Subcutaneous adipose tissue (tissue), 4 donors: Measurements from ENCODE around the gene SLAIN2. TPM values are rescaled to one million over a fixed set of nuclear protein-coding genes. Genes with fewer than 3 reads are reported as not detected.

ENCODE experiments used
- total RNA-seq, 4 donors: library from RNA; depleted of rRNA; stranded (reverse); fragments of >200 nt; gene quantifications; one replicate each; pipeline ENCODE4 v1.1.0, GENCODE V29; 2016
- TF ChIP-seq, protein P1 (sequence below): fragments of 450-650 bp; IDR thresholded peaks from one replicate; pipeline ENCODE4 v1.5.1; 2016; ENCODE audit warnings: low read depth, mild to moderate bottlenecking, control low read depth, antibody characterized with exemption, moderate library complexity

The SLAIN2 gene
- total RNA-seq, 4 donors from 2014 or later: 32.6 to 75.7 (median 59.4) TPM

DNA sequence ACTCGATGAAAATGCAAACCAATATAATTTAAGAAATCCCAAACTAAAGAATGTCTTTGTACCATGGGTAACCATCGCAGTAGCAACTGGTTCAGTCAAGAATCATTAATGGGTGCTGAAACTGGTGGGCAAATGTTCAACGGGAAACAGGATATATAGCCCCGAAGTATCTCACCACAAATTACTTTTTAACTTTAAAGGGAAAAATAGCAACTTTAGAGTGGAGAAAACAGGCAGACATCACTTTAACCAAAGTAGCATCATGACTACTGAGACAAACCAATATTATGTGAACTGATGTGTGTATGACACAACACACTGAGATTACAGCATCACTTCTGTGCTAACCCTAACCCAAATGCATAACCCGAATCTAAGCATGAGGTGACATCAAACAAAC, 33.8 kb upstream of the SLAIN2 start:
- TF ChIP-seq, protein P1, sequence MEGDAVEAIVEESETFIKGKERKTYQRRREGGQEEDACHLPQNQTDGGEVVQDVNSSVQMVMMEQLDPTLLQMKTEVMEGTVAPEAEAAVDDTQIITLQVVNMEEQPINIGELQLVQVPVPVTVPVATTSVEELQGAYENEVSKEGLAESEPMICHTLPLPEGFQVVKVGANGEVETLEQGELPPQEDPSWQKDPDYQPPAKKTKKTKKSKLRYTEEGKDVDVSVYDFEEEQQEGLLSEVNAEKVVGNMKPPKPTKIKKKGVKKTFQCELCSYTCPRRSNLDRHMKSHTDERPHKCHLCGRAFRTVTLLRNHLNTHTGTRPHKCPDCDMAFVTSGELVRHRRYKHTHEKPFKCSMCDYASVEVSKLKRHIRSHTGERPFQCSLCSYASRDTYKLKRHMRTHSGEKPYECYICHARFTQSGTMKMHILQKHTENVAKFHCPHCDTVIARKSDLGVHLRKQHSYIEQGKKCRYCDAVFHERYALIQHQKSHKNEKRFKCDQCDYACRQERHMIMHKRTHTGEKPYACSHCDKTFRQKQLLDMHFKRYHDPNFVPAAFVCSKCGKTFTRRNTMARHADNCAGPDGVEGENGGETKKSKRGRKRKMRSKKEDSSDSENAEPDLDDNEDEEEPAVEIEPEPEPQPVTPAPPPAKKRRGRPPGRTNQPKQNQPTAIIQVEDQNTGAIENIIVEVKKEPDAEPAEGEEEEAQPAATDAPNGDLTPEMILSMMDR: no peak

DNA sequence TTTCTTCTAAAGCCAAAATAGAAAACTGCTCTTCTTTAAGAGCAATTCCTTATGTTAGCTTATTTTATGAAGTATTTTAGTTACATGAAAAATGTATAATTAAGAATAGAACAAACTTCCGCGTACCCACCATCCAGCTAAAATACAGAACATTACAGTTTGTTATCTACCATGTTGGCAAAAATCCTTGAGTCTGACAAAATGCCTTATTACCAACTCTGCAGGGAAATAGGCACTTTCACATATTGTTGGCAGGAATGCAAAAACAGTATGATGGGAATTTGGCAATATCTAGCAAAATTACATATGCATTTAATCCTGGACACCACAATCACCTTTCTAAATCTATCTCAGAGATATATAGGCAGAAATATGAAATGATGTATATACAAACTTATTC, 32.4 kb upstream of the SLAIN2 start:
- TF ChIP-seq, protein P1: no peak

DNA sequence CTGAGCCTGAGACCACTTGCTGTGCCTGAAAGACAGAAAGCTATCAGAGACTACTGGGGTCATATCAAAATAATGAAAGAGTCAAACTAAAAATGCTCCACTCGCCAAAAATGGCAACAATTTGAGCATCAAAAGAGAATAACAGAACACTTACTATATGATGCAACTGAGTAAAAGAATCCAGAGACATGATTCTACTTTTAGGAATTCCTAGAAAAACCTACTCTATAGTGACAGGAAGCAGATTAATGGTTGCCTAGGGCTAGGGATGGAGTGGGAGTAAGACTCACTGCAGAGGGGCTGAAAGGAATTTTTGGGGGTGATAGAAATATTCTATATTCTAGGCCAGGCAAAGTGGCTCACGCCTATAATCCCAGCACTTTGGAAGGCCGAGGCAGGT, 29.4 kb upstream of the SLAIN2 start:
- TF ChIP-seq, protein P1: no peak

DNA sequence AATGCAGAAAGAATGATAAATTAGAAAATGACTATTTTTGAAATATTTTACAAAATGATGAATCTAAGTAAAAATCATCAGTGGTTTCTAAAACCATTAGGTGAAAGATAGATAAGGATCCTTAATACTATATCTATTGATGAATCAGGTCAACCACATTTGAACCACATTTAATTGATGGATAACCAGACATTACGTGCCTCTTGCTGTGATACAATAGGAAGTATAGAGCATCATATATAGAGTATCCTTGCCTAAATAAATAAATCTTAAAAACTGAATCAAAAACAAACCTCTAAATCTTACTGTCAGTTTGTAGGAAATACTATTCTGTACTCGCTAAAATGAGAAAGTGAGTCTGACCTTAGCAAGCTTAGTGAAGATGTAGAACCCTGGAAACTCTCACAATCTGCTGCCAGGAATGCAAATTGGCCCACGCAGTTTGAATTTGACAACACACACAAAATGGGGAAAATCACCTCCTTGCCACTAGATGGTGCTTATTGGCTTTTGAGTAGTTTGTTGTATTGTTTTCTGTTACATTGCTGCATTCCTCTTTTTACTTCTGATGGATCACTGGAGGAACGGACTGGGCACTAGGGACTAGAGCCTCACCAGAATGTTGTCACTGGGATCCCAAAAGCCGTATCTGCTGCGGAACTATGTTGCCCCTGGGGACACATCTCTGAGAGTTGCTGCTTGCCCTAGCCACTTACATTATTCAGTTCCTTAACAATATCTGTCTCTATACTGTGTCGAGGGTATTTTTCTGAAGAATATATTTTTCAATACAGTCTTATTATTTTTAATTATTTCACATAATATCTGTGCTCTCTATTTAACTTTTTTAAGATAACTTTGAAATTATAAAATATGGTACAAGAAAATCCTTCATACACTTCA, 25.4 kb upstream of the SLAIN2 start:
- TF ChIP-seq, protein P1: no peak

DNA sequence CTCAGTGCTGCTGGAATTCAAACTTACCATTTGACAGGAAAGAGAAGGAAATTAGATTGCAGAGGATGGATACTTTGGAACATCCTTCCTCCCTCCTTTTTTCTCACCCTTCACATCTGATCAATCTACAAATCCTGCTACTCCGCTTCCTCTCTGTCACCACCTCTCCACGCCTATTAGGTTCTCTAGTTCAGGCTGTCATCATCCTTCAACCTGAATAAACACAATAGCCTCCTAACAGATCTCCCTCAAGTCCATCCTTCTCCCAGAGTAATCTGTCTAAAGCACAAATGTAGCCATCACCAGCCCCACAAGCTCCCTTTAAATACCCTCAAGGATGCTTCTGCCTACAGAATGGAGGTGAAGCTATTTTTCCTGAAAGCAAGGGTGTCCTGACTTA, 20.0 kb upstream of the SLAIN2 start:
- TF ChIP-seq, protein P1: no peak

DNA sequence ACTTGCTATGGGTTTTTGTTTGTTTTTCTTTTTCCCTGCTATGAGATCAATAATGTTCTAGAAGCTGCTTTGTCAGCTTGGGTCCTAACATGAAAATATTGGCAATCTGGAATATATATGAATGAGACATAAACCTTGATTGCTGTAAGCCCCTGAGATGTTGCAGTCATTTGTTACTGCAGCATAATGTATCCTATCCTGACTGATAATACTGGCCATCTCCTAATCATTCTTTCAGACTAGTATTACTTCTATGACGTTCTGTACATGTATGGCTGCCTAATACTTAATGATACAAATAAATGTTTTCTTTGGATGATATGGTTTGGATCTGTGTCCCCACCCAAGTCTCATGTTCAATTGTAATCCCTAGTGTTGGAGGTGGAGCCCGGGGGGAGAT, 19.3 kb upstream of the SLAIN2 start:
- TF ChIP-seq, protein P1: no peak

DNA sequence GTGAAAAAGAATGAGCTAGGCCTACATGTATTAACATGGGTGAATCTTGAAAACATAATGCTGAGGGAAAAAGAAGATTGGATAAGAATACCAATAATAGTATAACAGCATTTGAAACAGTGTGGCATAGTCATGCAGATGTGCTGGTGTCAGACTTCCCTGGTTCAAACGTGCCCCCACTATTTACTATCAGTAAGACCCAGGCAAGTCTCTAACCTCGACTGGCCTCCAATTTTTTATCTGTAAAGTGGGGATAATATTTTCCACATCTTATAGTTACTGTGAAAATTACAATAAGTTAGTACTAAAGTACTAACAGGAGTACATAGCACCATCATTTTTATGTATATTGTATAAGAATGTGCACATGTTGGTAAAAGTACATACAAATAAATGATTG, 17.0 kb upstream of the SLAIN2 start:
- TF ChIP-seq, protein P1: no peak
